Activated CD4-positive, alpha-beta memory T cell treated with anti-CD3 and anti-CD28 coated beads, Interleukin-2, amount 10 ng/mL, durations not matched to agents 7 days and 5 days (primary cell): ENCODE data around the gene ESRRB. TPM values are rescaled to one million over a fixed set of nuclear protein-coding genes. Genes with fewer than 3 reads are reported as not detected.

Experiments
- CTCF ChIA-PET: fragments of 350-600 bp; sonication (Branson Sonifier 250); formaldehyde crosslinking; loops from one replicate; lab custom pipeline; 2021; ENCODE audit warnings: antibody characterized with exemption, inconsistent platforms; lab: Charles Lee
- POLR2A ChIA-PET: fragments of 350-600 bp; sonication (Branson Sonifier 250); formaldehyde crosslinking; loops from one replicate; lab custom pipeline; 2021; ENCODE audit warnings: antibody characterized with exemption; lab: Charles Lee
- DNase-seq: peaks from one replicate; pipeline ENCODE4 v3.0.0-alpha.2; 2020
- H3K27ac Mint-ChIP-seq: one replicate; pipeline ENCODE4 v1.8.0; 2021; ENCODE audit warnings: mild to moderate bottlenecking, mixed read lengths
- H3K27me3 Mint-ChIP-seq: one replicate; pipeline ENCODE4 v1.8.0; 2021; ENCODE audit warnings: mixed read lengths
- H3K36me3 Mint-ChIP-seq: one replicate; pipeline ENCODE4 v1.8.0; 2021; ENCODE audit warnings: low read depth, mixed read lengths
- H3K4me1 Mint-ChIP-seq: one replicate; pipeline ENCODE4 v1.8.0; 2021; ENCODE audit warnings: mixed read lengths
- H3K4me3 Mint-ChIP-seq: one replicate; pipeline ENCODE4 v1.8.0; 2021; ENCODE audit warnings: mild to moderate bottlenecking, mixed read lengths
- H3K9me3 Mint-ChIP-seq: one replicate; pipeline ENCODE4 v1.8.0; 2021; ENCODE audit warnings: mixed read lengths
- total RNA-seq, 2 experiments: library from RNA; stranded (reverse); gene quantifications; one replicate each; pipeline ENCODE4 v1.2.3, GENCODE V29; 2021

The ESRRB gene
- total RNA-seq, 2 experiments from 2014 or later, result 0.05 to 0.10 TPM

DNA sequence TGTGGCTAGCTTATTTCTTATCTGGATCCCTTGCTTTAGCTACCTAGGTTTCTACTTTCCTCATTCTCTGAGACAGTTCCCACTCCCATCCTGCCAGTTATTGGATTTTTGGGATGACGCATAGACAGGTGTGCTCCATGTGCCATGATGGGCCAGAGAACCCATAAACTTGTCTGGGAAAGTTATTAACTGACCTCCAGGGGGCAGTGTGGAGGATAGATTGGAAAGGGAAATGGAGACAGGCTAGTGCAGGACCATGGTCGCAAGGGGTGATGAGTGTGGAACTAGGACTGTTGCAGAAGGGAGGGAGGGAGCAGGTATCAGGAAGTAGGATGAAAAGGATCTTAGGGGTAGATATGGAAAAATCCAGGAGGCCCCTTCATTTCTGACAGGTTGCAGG is 80.3 kb downstream of the ESRRB start:
- POLR2A ChIA-PET, result interaction anchor here (1.2 kb wide), 1 partner anchor 27 kb away, joined by 4 read pairs; no protein-coding TSS in a partner anchor
- Mint-ChIP-seq H3K9me3 (no peaks in the 10 kb centered on the region), H3K4me3 (no peak overlapping the region), H3K36me3 (no peaks in the 10 kb centered on the region), H3K27me3 (peaks cover 6% of the 10 kb centered on the region), H3K4me1 (no peaks in the 10 kb centered on the region), H3K27ac (no peak overlapping the region)
- peak; percentile 25 for DNase-seq
- CTCF ChIA-PET, result interaction anchor here (0.7 to 2.6 kb wide), 3 partner anchors 10 to 1052 kb away, joined by 3 to 8 read pairs (median 6); no protein-coding TSS in a partner anchor

DNA sequence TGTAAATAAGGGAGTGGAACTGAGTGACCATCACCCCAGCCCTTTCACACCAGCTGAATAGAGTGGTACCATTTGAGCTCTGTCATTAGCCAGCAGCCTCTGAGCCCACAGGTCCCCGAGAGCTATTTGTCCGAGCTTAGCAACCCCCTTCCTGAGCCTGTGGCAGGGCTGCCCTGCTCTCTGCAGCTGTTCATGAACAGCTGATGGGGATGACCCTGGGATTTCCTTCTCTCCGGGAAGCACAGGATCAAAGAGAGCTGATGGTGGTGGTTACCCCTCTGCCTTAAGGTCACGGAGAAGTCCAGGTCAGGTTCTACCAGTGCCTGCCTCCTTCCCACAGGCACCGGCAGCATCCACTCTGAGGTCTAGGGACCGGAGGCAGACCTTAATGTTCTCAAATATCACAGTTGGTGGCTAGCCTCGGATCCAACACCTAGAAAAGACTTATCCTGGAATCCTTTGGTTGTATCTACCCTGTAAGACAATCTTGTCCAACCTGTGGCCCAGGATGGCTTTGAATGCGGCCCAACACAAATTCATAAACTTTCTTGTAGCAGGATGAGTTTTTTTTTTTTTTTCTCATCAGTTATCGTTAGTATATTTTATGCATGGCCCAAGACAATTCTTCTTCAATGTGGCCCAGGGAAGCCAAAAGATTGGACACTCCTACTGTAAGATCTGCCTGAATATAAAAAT is 81.1 kb downstream of the ESRRB start:
- peaks cover 6% of the 10 kb centered on the region for H3K27me3 Mint-ChIP-seq
- no peak overlapping the region for H3K4me3 Mint-ChIP-seq
- no peak overlapping the region for H3K27ac Mint-ChIP-seq
- no peak for DNase-seq
- ChIA-PET POLR2A (no interaction called here), CTCF (interaction anchor here (1.9 to 2.6 kb wide), 2 partner anchors 10 to 188 kb away, joined by 6 to 8 read pairs; no protein-coding TSS in a partner anchor)
- H3K36me3 Mint-ChIP-seq, result no peaks in the 10 kb centered on the region
- H3K9me3 Mint-ChIP-seq, result no peaks in the 10 kb centered on the region
- H3K4me1 Mint-ChIP-seq, result no peaks in the 10 kb centered on the region

DNA sequence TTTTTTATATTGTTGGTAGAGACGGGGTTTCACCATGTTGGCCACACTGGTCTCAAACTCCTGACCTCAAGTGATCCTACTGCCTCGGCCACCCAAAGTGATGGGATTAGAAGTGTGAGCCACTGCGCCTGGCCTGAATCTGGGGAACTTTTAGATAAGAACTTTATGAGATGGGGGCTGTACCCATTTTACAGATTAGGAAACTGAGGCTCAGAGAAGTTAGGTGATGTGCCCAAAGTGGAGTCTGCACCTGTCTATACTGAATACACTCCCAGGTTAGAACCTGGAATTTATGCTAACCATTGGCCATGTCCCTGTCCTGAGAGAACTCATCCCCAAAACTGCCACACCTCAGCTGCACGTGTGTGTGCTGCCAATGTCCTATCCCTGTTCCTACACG is 81.9 kb downstream of the ESRRB start:
- H3K4me1 Mint-ChIP-seq, result no peaks in the 10 kb centered on the region
- H3K4me3 Mint-ChIP-seq, result no peak overlapping the region
- no peak for DNase-seq
- peaks cover 6% of the 10 kb centered on the region for H3K27me3 Mint-ChIP-seq
- ChIA-PET CTCF (interaction anchor here (1.6 kb wide), 1 partner anchor 9 kb away, joined by 4 read pairs; no protein-coding TSS in a partner anchor), POLR2A (no interaction called here)
- no peaks in the 10 kb centered on the region for H3K36me3 Mint-ChIP-seq
- no peak overlapping the region for H3K27ac Mint-ChIP-seq
- no peaks in the 10 kb centered on the region for H3K9me3 Mint-ChIP-seq

DNA sequence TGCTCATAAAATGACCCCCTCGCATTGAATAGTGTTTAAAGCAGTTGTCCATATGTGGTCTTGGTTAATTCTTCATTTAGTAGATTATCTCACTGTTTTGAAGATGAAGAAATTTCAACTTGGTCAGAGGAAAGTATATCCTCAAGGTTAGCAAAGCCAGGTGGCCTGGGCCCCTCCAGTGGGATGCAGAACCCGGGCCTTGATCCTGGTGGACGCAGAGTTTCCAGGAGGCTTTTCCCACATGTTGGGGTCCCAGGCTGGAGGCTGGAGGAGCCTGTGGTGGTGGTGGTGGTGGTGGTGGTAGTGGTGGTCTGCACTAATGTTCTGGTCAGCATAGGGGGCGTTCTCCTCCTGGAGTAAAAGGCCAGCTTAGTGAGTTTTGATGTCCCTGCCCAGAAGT is 85.9 kb downstream of the ESRRB start:
- Mint-ChIP-seq H3K36me3 (no peaks in the 10 kb centered on the region), H3K4me3 (no peak overlapping the region), H3K27me3 (no peaks in the 10 kb centered on the region), H3K9me3 (no peaks in the 10 kb centered on the region), H3K27ac (no peak overlapping the region), H3K4me1 (no peaks in the 10 kb centered on the region)
- ChIA-PET CTCF (no interaction called here), POLR2A (no interaction called here)
- no peak for DNase-seq

DNA sequence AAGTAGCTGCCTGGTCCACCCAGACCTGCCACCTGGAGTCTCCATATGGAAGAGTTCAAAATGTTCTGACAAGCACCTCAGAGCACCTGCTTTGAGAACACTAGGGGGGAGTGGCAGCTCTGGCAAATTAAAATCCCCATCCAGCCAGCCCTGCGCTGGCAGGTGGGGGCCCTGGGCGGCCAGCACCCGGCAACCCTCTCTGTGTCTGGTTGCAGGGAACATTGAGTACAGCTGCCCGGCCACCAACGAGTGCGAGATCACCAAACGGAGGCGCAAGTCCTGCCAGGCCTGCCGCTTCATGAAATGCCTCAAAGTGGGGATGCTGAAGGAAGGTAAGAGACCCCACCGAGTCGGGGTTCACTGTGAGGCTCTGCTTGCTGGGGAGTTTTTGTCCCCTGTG is 86.4 kb downstream of the ESRRB start:
- DNase-seq, result no peak
- H3K9me3 Mint-ChIP-seq, result no peaks in the 10 kb centered on the region
- no peak overlapping the region for H3K4me3 Mint-ChIP-seq
- no peaks in the 10 kb centered on the region for H3K27me3 Mint-ChIP-seq
- H3K4me1 Mint-ChIP-seq, result no peaks in the 10 kb centered on the region
- no peaks in the 10 kb centered on the region for H3K36me3 Mint-ChIP-seq
- ChIA-PET CTCF (no interaction called here), POLR2A (no interaction called here)
- no peak overlapping the region for H3K27ac Mint-ChIP-seq

DNA sequence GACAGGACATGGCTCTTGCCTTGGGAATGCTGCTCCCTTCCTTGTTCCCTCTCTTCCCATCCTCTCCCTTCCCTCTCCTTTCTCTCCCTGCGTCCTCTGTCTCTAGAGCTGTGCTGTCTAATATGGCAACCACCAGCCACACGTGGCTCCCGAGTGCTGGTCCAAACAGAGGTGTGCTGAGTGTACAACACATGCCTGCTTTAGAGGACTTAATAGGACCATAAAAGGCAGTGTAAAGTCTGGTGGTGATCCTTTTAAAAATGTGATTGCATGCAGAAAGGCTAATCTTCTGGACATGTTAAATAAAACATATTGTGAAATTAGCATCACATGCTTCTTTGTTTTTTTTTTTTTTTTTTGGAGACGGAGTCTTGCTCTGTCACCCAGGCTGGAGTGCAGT is 87.2 kb downstream of the ESRRB start:
- Mint-ChIP-seq H3K27me3 (no peaks in the 10 kb centered on the region), H3K4me3 (no peak overlapping the region), H3K27ac (no peak overlapping the region), H3K36me3 (no peaks in the 10 kb centered on the region), H3K4me1 (no peaks in the 10 kb centered on the region), H3K9me3 (no peaks in the 10 kb centered on the region)
- no peak for DNase-seq
- ChIA-PET CTCF (no interaction called here), POLR2A (no interaction called here)

DNA sequence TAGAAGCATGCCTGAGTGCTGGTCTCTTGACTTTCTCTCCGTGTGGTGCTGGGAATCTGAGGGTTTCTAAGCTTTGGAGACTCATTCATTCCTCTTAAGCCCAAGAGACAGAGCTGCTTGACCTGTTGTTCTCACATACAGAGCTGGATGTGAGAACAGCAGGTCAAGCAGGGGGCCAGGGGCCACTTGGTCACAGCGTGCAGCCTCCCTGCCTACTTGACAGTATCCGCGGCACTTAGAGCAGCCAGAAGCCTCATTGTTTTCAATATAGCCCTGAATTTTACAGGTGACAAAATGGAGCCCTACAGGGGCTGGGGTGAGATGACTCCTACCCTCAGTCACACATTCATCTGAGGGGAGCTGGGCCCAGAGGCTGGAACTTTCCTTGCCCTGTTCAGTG is 88.9 kb downstream of the ESRRB start:
- DNase-seq, result no peak
- CTCF ChIA-PET, result no interaction called here
- no peaks in the 10 kb centered on the region for H3K36me3 Mint-ChIP-seq

DNA sequence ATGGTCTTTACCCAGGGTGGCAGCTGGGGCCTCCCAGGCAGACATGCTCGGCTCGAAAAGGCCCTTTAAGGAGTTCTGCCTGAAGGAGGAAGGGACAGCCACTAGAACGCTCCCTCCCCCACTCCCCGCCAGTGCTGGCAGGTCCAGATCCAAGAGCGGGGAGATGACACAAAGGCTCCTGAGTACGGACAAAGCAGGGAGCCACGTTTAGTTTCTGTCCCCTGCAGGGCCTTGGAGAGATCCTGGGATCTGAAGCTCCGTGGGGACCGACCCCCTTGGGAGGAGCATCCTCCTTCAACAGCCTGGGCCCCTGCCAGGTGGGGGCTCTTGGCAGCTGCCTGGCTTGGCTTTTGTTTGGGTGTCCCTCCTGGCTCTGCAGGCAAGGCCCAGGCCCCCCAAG is 89.7 kb downstream of the ESRRB start:
- no peak for DNase-seq
- Mint-ChIP-seq H3K36me3 (no peaks in the 10 kb centered on the region), H3K27ac (no peak overlapping the region), H3K4me3 (no peak overlapping the region), H3K9me3 (no peaks in the 10 kb centered on the region), H3K4me1 (no peaks in the 10 kb centered on the region), H3K27me3 (peaks cover 4% of the 10 kb centered on the region)
- CTCF ChIA-PET, result interaction anchor here (2.0 kb wide), 1 partner anchor 9 kb away, joined by 6 read pairs; no protein-coding TSS in a partner anchor
- POLR2A ChIA-PET, result no interaction called here

More for the DNA sequence above, 88.9 kb downstream of the ESRRB start:
- Mint-ChIP-seq H3K27ac (no peak overlapping the region), H3K9me3 (no peaks in the 10 kb centered on the region), H3K4me3 (no peak overlapping the region), H3K4me1 (no peaks in the 10 kb centered on the region), H3K27me3 (no peaks in the 10 kb centered on the region)
- POLR2A ChIA-PET, result no interaction called here

DNA sequence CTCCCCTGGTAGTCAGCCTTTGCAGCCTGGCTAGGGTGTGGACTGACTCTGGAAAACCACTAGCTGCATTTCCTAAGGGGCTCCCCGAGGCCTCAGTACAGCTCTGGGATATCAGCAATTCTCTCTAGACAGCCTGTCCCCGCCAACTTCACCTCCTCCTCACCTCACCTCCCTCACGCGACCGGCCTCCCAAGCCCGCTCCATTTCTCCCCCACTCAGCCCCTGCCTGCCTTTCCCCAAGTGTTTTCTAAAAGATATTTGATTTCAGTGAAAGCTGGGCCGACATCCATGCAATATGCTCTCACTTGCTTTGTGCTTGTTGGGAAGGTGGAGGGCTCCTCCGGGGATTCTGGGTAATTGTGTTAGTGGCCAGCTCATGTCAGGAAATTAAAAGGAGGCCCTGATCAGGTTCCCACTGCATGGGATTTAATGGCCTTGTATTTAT is 91.8 kb downstream of the ESRRB start:
- Mint-ChIP-seq H3K4me1 (no peaks in the 10 kb centered on the region), H3K36me3 (no peaks in the 10 kb centered on the region), H3K27ac (no peak overlapping the region), H3K27me3 (peaks cover 18% of the 10 kb centered on the region), H3K9me3 (no peaks in the 10 kb centered on the region), H3K4me3 (no peak overlapping the region)
- CTCF ChIA-PET, result interaction anchor here (1.4 to 2.0 kb wide), 2 partner anchors 9 to 11 kb away, joined by 4 to 6 read pairs; no protein-coding TSS in a partner anchor
- POLR2A ChIA-PET, result no interaction called here
- DNase-seq, result no peak

DNA sequence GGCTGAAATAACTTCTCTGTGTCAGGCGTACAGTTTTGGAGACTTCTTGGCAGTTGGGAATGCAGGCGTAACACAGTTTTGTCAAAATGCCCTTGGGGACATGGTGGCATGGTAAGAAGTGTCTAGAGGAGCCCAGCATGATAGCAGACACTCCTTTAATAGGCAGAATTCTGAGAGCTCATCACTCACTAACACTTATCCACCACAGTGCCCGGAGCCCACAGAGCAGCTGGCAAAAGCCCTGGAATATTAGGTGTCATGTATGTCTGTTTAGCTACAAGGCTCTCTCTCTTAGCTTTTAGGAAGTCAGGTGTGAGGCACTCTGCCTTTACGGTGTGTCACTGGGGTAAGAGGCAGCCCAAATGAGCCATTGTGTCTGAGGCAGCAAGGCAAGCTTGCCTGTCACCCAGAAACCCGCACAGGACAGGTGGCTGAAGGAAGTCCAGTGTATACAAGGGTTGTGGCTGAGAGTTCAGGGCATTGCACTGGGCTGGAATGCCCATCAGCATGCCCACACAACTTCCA is 96.3 kb downstream of the ESRRB start:
- ChIA-PET CTCF (no interaction called here), POLR2A (no interaction called here)
- Mint-ChIP-seq H3K27me3 (peaks cover 25% of the 10 kb centered on the region), H3K4me3 (no peak overlapping the region), H3K27ac (no peak overlapping the region), H3K4me1 (no peaks in the 10 kb centered on the region), H3K9me3 (no peaks in the 10 kb centered on the region), H3K36me3 (no peaks in the 10 kb centered on the region)
- no peak for DNase-seq

DNA sequence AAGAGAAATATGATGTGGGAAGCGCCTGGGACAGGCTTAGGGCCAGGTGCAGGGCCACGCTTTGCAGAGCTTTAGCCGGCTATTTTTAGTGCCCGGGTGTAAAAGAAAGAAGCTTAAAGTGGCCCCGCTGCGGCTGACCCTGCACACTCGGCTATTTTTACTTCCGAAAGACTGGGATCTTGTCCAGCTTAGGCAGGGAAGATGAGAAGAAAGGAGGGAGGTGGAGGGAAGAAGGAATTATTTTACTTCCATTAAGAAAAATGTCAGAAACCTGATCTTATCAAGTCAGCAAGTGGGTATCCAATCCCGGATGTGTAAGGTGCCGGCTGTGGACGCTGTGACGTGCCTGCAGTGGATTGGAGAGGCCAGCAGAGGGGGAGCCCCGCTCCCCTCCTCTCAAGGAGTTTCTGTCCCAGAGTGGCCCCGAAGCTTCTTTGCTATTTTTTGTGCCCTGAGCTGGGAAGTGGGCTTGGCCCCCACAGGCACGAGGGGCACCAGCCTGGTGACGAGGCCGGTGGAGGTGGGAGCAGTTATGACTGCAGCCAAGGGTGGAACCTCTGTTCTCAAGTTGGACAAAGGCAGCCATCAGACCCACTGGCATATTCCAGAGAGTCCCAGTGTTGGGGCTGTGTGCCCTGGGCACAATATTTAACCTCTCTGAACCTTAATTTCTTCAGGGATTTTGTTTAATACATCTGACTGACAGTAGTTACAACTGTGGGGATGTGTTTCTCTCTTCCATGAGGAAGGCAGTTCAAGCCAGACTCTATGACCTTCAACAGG is 97.7 kb downstream of the ESRRB start:
- Mint-ChIP-seq H3K27ac (no peak overlapping the region), H3K36me3 (no peaks in the 10 kb centered on the region), H3K4me3 (no peak overlapping the region), H3K4me1 (no peaks in the 10 kb centered on the region), H3K27me3 (peaks cover 25% of the 10 kb centered on the region), H3K9me3 (no peaks in the 10 kb centered on the region)
- DNase-seq, result no peak
- ChIA-PET CTCF (interaction anchor here (1.0 kb wide), 1 partner anchor 74 kb away, joined by 4 read pairs; no protein-coding TSS in a partner anchor), POLR2A (no interaction called here)

DNA sequence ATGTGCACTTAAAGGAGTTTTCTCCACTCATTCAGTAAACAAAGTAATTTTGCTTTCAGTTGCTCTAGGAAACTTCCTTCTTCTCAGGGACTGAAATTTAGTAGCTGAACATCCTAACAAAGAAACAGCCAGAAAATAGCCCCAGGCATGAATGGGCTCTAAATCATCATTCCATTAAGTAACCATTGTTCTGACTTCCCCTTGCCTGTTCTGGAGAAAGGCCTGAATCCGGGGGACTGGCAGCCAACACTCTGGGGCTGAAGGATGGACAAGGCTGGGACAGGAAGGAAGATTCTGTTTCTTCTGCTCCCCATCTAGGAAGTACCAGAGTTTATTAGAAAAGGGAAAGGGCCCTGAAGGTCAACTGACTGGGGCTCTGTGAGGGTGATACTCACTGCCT is 104.5 kb downstream of the ESRRB start:
- Mint-ChIP-seq H3K9me3 (no peaks in the 10 kb centered on the region), H3K4me1 (no peaks in the 10 kb centered on the region), H3K4me3 (no peak overlapping the region), H3K27me3 (no peaks in the 10 kb centered on the region), H3K36me3 (no peaks in the 10 kb centered on the region), H3K27ac (no peak overlapping the region)
- DNase-seq, result no peak
- ChIA-PET CTCF (no interaction called here), POLR2A (no interaction called here)

DNA sequence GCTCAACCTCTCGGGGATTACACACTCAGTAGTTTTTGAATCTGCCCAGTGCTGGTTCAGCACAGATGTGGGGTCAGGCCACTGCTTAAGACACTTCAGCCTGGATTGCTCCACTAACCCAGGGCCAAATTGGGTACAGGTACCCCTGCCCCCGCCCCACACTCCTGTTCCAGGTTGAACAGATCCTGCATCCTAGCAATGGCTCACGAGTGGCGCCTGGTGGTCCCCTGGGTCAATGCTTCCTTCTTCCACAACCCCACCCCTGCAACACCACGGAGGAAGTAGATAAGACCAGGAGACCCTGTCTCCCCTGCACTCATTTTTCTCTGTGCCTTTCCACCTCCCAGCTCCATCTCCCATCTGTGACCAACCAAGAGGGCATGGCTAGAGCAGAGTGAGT is 108.4 kb downstream of the ESRRB start:
- CTCF ChIA-PET, result no interaction called here
- H3K4me3 Mint-ChIP-seq, result no peak overlapping the region
- POLR2A ChIA-PET, result no interaction called here
- H3K27ac Mint-ChIP-seq, result no peak overlapping the region
- H3K27me3 Mint-ChIP-seq, result peaks cover under 1% of the 10 kb centered on the region
- no peak for DNase-seq
- no peaks in the 10 kb centered on the region for H3K36me3 Mint-ChIP-seq
- H3K4me1 Mint-ChIP-seq, result no peaks in the 10 kb centered on the region
- H3K9me3 Mint-ChIP-seq, result no peaks in the 10 kb centered on the region
